Psoas muscle (tissue), 8 donors: Measurements from ENCODE around the gene SGSH. TPM values are rescaled to one million over a fixed set of nuclear protein-coding genes. Genes with fewer than 3 reads are reported as not detected.

ENCODE experiments used
- ATAC-seq, 4 donors: fragments of 200-7000 bp; cut with Tn5 transposase; one replicate each; pipeline ENCODE4 v1.9.1; 2020; ENCODE audit warnings: moderate library complexity in 3 of 4, mild to moderate bottlenecking in 2 of 4
- DNase-seq, 2 donors: peaks; one replicate each; pipeline ENCODE4 v3.0.0-alpha.2; 2020
- H3K27ac ChIP-seq: fragments of 200-600 bp; one replicate; pipeline ENCODE4 v1.8.0; 2022
- H3K27me3 ChIP-seq, 3 donors: fragments of 200-600 bp in 1 of 3; one replicate each; pipeline versions ENCODE4 v1.6.1 to v1.8.0; 2013 to 2022; ENCODE audit warnings: low read length in 2 of 3, mild to moderate bottlenecking in 2 of 3, moderate library complexity in 1 of 3; ENCODE audit not compliant: insufficient read depth in 3 of 3
- H3K36me3 ChIP-seq, 2 donors: fragments of 200-600 bp in 1 of 2; one replicate each; pipeline versions ENCODE4 v1.6.1 to v1.8.0; 2013 to 2022; ENCODE audit warnings: low read depth in 1 of 2, mild to moderate bottlenecking in 1 of 2, moderate library complexity in 1 of 2; ENCODE audit not compliant: insufficient read depth in 1 of 2
- H3K4me1 ChIP-seq: fragments of 200-600 bp; one replicate; pipeline ENCODE4 v1.8.0; 2022
- H3K4me3 ChIP-seq: fragments of 200-600 bp; one replicate; pipeline ENCODE4 v1.8.0; 2022; ENCODE audit warnings: mild to moderate bottlenecking
- H3K9me3 ChIP-seq: fragments of 200-600 bp; one replicate; pipeline ENCODE4 v1.8.0; 2022
- CTCF ChIP-seq: fragments of 200-600 bp; IDR thresholded peaks from one replicate; pipeline ENCODE4 v1.8.0; 2022; ENCODE audit warnings: antibody characterized with exemption
- WGBS, 3 donors: extraction: QIAGEN DNeasy Blood & Tissue Kit; methylation state at CpG; one replicate each; pipeline versions ENCODE4 v1.1.6 to v1.1.7; 2013; 5-methylcytosine and 5-hydroxymethylcytosine counted together
- intact Hi-C, 2 donors: fragments of 100-400 bp; cut with DNase I; formaldehyde crosslinking; loops; one replicate each; pipeline versions ENCODE4 v1.11.0 to v1.14.2; 2022
- polyA plus RNA-seq, 3 donors: library from polyadenylated mRNA; stranded (reverse); fragments of 200-250 nt; gene quantifications; one replicate each; pipeline ENCODE4 v1.2.3, GENCODE V29; 2013
- total RNA-seq, 4 donors: library from RNA; stranded (reverse); fragmentation: NEBNext Ultra II Directional in 2 of 4; extraction: Animal tissue kit (Norgen Biotek cat#: 25700) in 2 of 4; gene quantifications; one replicate each; pipeline versions ENCODE4 v1.2.1 to v1.2.4, GENCODE V29; 2021 to 2023
- donor health status: healthy with polysubstance abuse.
- donor health status: DM: no; HTN: no; CAD: no; lungs with moderate emphysema.
- donor health status: Bipolar disorder and iron deficiency.
- donor health status: healthy.
- donor health status: DM: yes; HTN: yes; CAD: no.
- donor health status: DM: no; HTN: no; CAD: no.
- donor health status: DM: no; HTN: no; CAD: no.
- donor health status: DM: yes; HTN: yes; CAD: no.

SGSH gene
- total and polyA plus RNA-seq, 7 donors = 4.7 to 16.6 (median 5.6) TPM

- H3K9me3 ChIP-seq = peaks cover 9% of the 10 kb centered on the region
- DNase-seq (peak in 1 of 2 donors; percentile 8), ATAC-seq (no peak)
These were observed 7.0 kb upstream of the SGSH start for GRCh38 chr17:80227156-80227555.

GRCh38 chr17:80225230-80225629 is 5.1 kb upstream of the SGSH start:
- H3K36me3 ChIP-seq = peaks cover 0 to 27% of the 10 kb centered on the region in 2 donors
- H3K27ac ChIP-seq = no peak overlapping the region
- H3K4me1 ChIP-seq = peaks cover 6% of the 10 kb centered on the region
- intact Hi-C loops = no loop called here
- H3K9me3 ChIP-seq = no peaks in the 10 kb centered on the region
- ATAC-seq (no peak), DNase-seq (peak; percentile 1 to 37)
- no peaks in the 10 kb centered on the region for H3K27me3 ChIP-seq
- 88 to 91% (median 89%) methylated on average over 6 of the region's 6 CpGs for WGBS, 3 donors
- no peak overlapping the region for H3K4me3 ChIP-seq
- no peak for TF ChIP-seq CTCF

More at GRCh38 chr17:80227156-80227555, 7.0 kb upstream of the SGSH start:
- H3K4me3 ChIP-seq = no peak overlapping the region
- peaks cover 0 to 42% of the 10 kb centered on the region in 2 donors for H3K36me3 ChIP-seq
- no peak overlapping the region for H3K27ac ChIP-seq
- intact Hi-C loops = no loop called here
- H3K4me1 ChIP-seq = no peaks in the 10 kb centered on the region
- no peaks in the 10 kb centered on the region for H3K27me3 ChIP-seq
- WGBS, 3 donors = 87 to 93% (median 92%) methylated on average over 4 of the region's 4 CpGs
- TF ChIP-seq CTCF = no peak

- Histone ChIP-seq H3K27me3 (no peaks in the 10 kb centered on the region), H3K9me3 (no peaks in the 10 kb centered on the region), H3K4me3 (no peak overlapping the region), H3K36me3 (peaks cover 0 to 26% of the 10 kb centered on the region in 2 donors), H3K27ac (no peak overlapping the region), H3K4me1 (peaks cover 6% of the 10 kb centered on the region)
- ATAC-seq (no peak), DNase-seq (peak; percentile 3 to 45)
- 81 to 96% (median 91%) methylated on average over 6 of the region's 6 CpGs for WGBS, 3 donors
- intact Hi-C loops = no loop called here
- no peak for TF ChIP-seq CTCF
These were observed 4.5 kb upstream of the SGSH start for GRCh38 chr17:80224683-80225082.

- Histone ChIP-seq H3K4me3 (no peak overlapping the region), H3K4me1 (peaks cover 6% of the 10 kb centered on the region), H3K27ac (no peak overlapping the region), H3K9me3 (no peaks in the 10 kb centered on the region), H3K27me3 (no peaks in the 10 kb centered on the region), H3K36me3 (peaks cover 0 to 26% of the 10 kb centered on the region in 2 donors)
- ATAC-seq = no peak
- intact Hi-C loops = no loop called here
- peak; percentile 9 to 28 for DNase-seq
- WGBS, 3 donors = 79 to 93% (median 86%) methylated on average over 11 of the region's 11 CpGs
- no peak for TF ChIP-seq CTCF
These were observed 3.8 kb upstream of the SGSH start for GRCh38 chr17:80223838-80224497.
